CD1c-positive myeloid dendritic cell (primary cell): Measurements from ENCODE around the gene LUZP1.

ENCODE experiments used
- DNase-seq: peaks from one replicate; pipeline ENCODE4 v3.0.0-alpha.2; 2016; ENCODE audit errors: extremely low spot score

LUZP1 gene

GRCh38 chr1:23152966-23153684 is 15.5 kb downstream of the LUZP1 start:
- no peak for DNase-seq

DNA sequence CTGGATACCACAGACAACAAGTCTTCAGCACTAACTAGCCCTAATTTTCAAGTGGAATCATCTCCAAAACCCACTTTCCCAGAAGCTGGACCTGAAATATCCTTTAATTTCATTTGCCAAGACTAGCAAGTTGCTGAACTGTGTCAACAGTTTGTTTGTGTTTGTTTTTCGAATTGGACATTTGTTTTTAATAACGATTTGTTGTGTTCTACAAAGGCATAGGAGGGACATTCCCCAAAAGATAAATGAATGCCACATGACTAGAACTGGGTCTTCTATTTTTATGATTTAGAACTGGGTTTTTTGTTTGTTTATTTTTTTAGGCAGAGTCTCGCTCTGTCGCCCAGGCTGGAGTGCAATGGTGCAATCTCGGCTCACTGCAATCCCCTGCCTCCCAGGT is 17.9 kb downstream of the LUZP1 start:
- no peak for DNase-seq

DNA sequence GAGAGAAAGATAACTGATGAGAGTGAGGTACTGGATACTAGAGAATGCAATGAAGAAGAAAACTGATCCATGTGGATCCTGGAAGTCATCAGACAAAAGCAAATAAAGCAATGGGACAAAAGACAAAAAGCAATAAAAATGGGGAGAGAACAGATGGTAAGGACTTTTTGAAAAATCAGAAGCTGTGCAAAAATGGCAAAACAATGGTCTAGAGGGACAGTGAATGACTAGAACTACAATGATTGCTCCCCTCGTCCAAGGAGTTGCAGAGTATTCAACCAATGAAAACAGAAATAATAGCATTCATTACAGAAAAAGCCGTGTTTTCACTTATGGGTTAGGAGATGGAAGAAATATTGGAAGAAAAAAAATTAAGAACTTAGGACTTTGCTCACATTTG is 18.5 kb downstream of the LUZP1 start:
- DNase-seq: no peak

DNA sequence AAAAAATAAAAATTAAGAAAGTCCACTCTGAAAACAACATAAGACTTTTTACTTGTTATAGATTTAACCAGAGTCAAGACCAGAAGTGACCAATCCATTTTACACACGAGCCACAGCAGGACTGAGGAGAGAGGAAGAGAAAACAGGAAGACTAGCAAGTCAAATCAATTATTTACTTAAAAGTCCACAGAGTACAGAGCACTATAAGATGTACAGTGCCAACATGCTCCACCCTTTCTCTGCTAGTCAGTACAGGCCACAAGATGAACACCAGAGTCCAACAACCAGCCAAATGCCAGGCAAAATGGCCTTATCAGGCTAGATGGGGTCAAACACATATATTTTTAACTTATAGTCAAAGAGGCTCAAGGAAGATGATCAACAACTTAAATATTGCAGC is 19.5 kb downstream of the LUZP1 start:
- DNase-seq: peak; percentile 6

DNA sequence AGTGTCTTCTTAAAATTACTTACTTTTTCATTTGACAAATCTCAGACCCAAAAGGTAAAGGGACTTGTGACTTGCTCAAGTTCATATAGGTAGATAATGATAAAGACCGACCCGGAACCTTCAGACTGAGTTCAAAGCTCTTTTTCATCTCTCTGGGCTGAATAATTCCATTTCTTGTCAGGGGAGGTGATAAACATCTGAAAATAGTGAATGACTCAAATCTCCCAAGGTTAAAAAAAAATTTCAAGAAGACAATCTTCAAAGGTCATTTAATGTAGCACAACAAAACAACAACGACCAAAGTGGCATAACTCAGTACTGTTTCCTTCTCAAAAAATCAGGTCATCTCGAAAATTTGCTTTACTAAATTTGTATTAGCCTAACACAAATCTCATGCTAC is 20.6 kb downstream of the LUZP1 start:
- DNase-seq: no peak

DNA sequence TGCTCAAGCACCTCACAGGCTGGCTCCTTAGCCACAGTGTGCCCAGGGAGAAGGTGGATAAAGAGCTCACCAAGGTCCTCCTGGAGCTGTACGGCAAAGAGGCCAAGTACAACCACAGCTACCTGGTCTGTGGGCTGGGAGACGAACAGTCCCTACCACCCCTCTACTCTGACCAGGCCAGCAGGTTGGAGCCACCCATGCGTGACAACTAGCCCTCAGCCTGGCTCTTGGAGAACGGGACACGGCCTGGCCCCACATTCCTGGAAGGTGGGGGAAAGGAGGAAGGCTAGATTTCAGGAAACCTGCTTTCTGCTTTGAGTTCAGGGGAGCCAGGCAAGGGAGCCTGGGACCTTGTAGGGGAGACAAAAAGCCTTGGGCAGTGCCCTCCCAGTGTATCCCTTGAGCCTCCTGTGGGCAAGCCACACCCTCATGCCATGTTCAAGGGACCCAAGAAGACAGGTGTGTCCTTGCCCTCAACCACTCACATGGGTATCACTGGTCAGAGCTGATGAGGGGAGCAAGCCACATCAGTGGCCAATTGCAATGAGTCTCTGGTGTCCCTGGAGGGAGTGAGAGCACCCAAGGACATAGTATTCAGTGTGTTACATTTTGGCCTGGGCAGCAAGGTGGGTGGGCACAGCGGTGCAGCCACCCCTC is 27.6 kb downstream of the LUZP1 start:
- no peak for DNase-seq

DNA sequence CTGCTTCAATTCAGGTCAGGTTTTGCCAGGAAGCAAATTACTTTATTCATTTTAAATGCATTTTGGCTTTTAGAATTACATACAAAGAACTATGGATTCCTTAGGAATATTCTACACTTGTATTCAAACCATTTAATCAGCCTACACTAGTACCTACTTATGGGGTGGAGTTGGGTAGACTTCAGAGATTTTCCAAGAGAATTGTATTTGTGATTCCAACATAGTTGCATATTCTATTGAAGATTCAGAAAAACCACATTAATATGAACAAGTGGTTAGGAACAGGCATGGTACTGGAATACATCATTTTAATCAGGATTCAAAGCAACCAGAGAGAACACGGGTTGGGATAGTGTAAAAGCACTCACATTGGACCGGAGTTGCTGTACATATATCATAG is 33.4 kb downstream of the LUZP1 start:
- DNase-seq: no peak

DNA sequence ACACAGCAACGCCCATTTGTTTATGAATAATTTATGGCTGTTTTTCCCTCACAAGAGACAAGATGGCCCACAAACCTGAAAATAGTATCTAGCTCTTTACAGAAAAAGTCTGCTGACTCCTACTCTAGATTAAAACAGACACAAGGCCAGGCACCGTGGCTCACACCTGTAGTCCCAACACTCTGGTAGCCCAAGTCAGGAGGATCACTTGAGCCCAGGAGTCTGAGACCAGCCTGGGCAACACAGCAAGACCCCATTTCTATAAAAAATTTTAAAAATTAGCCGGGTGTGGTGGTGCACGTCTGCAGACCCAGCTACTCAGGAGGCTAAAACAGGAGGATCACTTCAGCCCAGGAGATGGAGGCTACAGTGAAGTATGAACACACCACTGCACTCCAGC is 34.6 kb downstream of the LUZP1 start:
- no peak for DNase-seq

DNA sequence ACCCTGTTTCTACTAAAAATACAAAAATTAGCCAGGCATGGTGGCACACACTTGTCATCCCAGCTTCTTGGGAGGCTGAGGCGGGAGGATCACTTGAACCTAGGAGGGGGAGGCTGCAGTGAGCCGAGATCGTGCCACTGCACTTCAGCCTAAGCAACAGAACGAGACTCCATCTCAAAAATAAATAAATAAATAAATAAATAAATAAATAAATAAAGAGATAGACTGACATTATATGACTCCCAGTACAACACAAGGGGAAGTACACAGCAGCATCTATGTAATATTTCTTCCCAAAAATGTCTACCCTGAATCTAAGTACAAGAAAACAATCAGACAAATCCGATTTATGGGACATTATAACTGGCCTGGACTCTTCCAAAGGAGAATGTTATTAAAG is 35.1 kb downstream of the LUZP1 start:
- no peak for DNase-seq

DNA sequence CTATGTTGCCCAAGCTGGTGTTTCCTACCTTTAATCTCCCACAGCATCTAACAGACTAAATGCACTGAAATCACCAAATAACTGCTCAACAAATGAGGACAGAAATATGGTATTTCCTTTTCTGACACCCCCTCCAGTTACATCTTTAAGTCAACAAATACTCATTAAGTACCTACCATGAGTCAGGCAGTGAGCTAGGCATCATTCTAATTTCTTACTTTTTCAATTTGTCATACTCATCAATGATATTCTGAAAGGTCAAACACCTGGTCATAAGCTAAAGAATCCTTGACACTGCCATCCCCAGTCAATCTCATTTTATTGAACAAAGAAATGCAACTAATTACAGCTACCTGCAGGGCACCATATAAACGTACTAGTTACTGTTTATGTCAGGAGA is 36.6 kb downstream of the LUZP1 start:
- DNase-seq: no peak

DNA sequence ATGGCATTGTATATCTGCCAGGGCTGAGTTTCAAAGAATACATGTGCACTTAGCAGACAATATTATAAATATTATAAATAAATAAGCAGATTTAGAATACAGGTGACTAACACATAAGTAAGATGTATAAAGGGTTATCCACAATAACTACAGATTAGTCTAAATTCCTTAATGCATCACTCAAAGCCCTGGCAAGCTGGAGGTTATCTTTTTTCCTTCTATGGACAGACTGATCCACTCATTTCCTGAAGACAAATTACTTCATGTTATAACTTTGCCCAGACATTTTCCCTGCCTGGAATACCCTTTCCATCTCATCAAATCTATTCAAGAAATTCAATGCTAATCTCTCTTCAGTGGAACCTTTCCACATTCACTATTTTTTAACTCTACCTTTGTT is 38.8 kb downstream of the LUZP1 start:
- DNase-seq: no peak

GRCh38 chr1:23126801-23127200 is 41.9 kb downstream of the LUZP1 start:
- DNase-seq: no peak

GRCh38 chr1:23126200-23126599 is 42.5 kb downstream of the LUZP1 start:
- DNase-seq: no peak

DNA sequence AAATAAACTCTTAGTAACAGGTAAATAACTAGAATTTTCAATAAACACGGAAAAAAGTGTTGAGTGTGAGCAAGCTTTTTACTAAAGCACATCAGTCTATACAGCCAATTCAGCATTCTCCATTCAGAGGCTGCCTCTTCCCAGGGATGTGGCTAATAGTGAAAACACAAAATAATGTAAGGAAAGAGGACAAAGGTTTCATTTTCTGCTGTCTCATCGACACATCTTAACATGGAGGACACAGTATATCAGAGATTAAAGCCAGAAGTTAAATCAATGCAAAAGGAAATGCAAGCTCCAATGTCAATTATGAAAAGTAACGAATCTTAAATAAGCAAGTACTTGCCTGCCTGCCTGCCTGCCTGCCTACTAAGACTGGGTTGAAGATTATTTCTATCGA is 43.2 kb downstream of the LUZP1 start:
- no peak for DNase-seq

DNA sequence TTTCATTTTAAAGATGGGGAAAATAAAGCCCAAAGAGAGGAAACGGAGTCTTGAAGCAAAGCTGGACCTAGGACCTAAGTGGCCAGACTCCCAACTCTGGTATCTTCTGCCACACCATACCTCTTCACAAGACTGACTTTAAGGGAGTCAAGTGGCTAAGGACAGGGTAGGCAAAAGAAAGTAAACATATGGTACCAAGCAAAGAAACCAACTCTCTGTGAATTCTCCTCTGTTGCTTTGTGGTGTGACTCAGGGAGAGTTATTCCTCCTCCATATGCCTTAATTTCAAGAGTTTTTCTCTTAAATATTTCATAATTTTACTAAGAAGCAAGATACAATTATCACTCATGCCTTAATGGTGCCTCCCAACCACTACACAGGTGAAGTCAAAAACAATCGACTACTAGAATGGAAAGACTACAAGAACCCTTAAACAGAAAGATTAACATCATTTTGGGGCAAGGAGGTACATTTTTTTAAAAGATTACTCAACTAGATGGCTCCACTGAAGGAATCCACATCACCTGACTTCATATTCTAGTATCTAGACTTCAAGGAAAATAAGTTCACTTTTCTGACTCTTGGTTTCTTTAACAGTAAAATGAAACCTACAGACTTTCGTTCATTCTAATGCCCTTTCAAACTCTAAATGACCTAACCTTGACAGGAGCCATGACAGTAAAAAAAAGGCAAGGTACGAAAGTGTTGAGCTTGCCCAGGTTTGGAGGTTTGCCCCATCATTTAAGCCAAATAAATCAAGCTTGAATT is 44.2 kb downstream of the LUZP1 start:
- DNase-seq: no peak

DNA sequence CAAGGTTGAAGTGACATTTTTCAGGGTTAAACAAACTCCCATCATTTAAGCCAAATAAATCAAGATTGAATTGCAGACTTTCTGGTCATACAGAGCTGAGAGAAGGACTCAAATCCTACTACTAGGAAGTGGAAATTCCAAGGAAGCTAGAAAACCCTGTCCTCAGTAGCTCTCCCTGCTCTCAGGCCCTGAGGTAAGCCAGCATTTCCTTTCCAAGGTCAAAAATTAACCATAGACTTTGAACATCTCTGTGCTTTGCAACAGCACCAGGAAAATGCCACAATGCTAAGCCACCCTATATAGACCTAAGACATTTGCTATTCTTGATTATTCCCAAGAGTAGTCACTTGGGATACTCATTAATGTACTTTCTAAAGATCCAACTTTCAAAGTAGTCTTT is 45.1 kb downstream of the LUZP1 start:
- DNase-seq: no peak

- DNase-seq: no peak
Observed at GRCh38 chr1:23122796-23123195, 45.9 kb downstream of the LUZP1 start.

DNA sequence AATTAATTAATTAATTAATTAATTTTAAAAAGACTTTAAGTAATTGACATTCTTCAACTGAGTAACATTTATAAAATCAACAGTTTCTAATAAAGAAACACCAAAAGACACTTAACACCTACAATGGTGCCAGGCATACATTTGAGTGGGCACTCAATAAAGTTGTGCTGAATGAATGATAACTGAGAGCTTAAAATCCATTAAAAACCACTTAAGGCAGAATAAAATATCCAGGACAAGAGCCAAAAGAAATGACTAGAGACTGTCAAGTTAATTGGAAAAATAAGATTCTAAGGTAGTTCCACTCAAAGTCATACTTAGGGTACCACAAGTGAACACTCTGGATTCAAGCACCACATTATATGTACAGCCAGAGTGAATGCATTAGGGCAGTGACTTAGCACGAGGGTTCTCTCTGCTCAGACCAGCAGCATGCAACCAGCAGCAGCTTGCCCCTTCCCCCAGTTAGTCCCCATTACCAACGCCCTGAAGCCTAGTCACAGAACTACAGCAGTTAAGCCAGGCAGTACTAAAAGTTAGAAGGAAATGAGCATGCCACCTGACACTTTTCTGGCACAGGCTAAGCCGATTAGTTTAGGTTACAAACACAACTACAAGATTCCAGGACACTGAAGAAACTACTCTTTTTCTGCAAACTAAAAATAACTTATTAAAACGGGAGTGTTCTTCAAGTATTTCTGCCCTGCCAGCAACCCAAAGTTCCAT is 46.5 kb downstream of the LUZP1 start:
- DNase-seq: peak; percentile 14

DNA sequence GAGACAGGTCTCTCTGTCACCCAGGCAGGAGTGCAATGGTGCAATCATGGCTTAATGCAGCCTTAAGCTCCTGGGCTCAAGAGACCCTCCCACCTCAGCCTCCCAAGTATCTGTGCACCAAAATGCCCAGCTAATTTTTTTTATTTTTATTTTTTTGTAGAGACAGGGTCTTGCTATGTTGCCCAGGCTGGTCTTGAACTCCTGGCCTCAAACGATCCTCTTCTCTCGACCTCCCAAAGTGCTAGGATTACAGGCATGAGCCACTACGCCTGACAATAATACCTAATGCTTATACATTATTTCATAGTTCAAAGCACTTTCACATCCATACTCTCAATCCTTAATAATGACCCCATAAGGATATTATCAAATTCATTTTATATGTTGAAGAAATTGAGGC is 48.3 kb downstream of the LUZP1 start:
- no peak for DNase-seq

DNA sequence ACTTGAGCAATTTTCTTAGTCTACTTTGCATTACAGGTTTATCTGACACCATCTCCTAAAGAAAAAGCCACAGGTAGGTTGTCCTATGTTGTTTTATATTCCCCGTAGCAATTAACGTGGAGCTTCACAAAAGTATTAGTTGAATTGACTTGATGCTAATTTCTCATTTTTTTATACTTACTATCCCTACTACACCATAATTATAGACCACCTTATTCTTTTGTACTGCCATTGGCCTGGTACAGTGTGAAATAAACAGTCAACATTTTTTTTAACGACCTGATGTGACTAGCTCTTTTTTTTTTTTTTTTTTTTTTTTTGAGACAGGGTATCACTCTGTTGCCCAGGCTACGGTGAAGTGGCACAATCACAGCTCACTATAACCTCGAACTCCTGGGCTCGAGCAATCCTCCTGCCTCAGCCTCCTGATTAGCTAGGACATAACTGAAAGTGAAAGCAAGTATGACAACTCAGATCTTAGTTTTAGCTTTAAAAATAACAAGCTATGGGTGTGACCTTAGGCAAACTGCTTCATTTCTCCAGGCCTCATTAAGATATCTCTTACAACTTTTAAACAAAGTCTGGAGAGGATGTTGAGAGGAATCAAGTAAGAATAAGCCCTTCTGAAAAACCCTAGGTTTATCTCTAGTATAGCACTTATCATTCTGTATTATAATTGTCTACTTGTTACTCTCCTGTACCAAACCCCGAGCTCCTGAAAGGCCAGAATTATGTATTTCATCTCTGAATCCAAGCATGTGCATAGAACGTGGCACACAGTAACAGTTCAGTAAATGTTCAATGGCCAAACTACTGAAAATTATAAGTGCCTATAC is 49.5 kb downstream of the LUZP1 start:
- peak; percentile 16 for DNase-seq

DNA sequence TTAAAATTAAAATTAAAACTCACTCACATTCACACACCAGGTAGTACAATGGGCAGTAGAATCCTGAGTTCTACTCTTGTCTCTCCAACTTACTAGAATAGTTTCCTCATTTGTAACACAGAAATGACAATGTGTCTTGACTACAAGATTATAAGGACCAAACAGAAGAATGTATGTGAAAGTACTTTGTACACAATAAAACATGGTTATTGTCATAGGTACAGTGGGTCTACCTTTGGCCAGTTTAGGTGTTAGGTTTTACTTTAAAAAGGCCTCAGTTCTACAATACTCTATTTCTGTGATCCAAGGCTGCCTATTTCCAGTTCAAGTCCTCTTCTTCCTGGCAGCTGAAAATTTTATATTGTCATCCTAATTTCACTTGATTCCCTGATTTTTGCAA is 50.2 kb downstream of the LUZP1 start:
- no peak for DNase-seq
